Measurements from ENCODE around the gene PRB2.
"Not testable (repeated sequence)": the region's sequence is repeated elsewhere in the genome, so short reads cannot be mapped to it uniquely, and the experiment has no call there.

PRB2 gene

GRCh38 chr12:11395467-11395866 is at the start of gene PRB2:
TSS of gene PRB2 (minus strand) at chr12:11395567. CDS start at chr12:11395529, 38 bp downstream.
- DNase-seq, result not testable (repeated sequence)

- DNase-seq, result no peak
Observed at GRCh38 chr12:11437966-11438365, 42.6 kb upstream of the PRB2 start.

GRCh38 chr12:11433664-11434063 is 38.3 kb upstream of the PRB2 start:
- DNase-seq, result no peak

- no peak for DNase-seq
Observed at GRCh38 chr12:11431486-11431885, 36.1 kb upstream of the PRB2 start.

- no peak for DNase-seq
Observed at GRCh38 chr12:11427341-11427740, 32.0 kb upstream of the PRB2 start.

GRCh38 chr12:11412731-11413130 is 17.4 kb upstream of the PRB2 start:
- no peak for DNase-seq

GRCh38 chr12:11408096-11408495 is 12.7 kb upstream of the PRB2 start:
- no peak for DNase-seq

GRCh38 chr12:11397366-11397765 is 2.0 kb upstream of the PRB2 start:
- no peak for DNase-seq

- DNase-seq, result not testable (repeated sequence)
Observed at GRCh38 chr12:11391456-11391855, 3.9 kb downstream of the PRB2 start.

GRCh38 chr12:11377420-11377819 is 17.9 kb downstream of the PRB2 start:
- DNase-seq, result not testable (repeated sequence)

- no peak for DNase-seq
Observed at GRCh38 chr12:11361151-11361550, 34.2 kb downstream of the PRB2 start.

- DNase-seq, result not testable (repeated sequence)
Observed at GRCh38 chr12:11360205-11360883, 35.0 kb downstream of the PRB2 start.

- DNase-seq, result not testable (repeated sequence)
Observed at GRCh38 chr12:11351736-11352135, 43.6 kb downstream of the PRB2 start.

- no peak for DNase-seq
Observed at GRCh38 chr12:11348439-11348838, 46.9 kb downstream of the PRB2 start.

- no peak for DNase-seq
Observed at GRCh38 chr12:11347810-11348209, 47.6 kb downstream of the PRB2 start.

- no peak for DNase-seq
Observed at GRCh38 chr12:11344500-11344899, 50.9 kb downstream of the PRB2 start.
